Measurements from ENCODE around the gene RPS6KA4.
A peak's percentile ranks its signal among the peaks of the same experiment; 100 is the strongest.

The RPS6KA4 gene

DNA sequence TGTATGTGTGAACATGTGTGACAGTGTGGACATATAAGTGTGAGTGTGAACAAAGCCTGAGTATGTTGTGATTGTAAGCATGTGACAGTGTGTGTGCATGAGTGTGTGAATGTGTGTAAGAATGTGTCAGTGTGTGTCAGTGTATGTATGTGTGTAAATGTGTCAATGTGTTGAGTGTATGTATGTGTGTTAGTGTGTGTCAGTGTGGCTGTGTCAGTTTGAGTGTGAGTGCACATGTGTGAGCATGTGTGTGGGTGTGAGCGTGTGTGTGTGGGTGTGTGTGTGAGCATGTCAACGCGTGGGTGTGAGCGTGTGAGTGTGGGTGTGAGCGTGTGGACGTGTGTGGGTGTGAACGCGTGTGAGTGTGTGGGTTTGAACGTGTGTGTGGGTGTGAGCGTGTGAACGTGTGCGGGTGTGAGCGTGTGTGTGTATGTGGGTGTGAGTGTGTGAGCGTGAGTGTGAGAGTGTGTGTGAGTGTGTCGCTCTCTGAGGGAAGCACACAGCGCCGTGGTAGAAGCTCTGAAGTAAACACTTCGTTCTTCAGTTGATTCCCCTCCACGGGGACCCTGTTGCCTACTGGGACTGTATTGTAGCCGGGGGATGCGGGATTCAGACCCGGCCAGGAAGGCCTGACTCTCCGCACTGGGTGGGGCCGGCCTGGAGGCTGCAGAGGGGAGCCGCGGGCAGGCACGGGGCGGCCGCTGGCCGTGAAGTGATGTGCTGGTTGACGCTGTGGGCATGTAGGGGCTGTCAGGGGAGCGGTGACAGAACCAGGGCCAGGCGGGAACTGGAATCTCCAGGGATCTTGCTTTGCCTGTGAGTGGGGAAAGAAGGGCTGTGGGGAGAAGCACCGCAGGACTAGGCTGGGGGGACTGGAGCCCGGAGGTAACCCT lies 21.1 kb downstream of the RPS6KA4 start:
- H2AK5ac ChIP-seq (ENCODE audit: low read length, severe bottlenecking) = no peak overlapping the region
- no peaks in the 10 kb centered on the region for H3K79me1 ChIP-seq (replicated peaks; ENCODE audit: low read length, poor library complexity, severe bottlenecking)
- no peaks in the 10 kb centered on the region for H3K4me1 ChIP-seq (ENCODE audit: control insufficient read depth, insufficient read depth, low read depth, low read length)
- peaks cover 10 to 62% of the 10 kb centered on the region in 2 experiments for H3K27me3 ChIP-seq (ENCODE audit: control insufficient read depth in 1 of 2, insufficient read depth in 1 of 2, low read length in 2 of 2)
- no peak overlapping the region for H3K9ac ChIP-seq (ENCODE audit: low read length)
- no peak overlapping the region for H4K8ac ChIP-seq (ENCODE audit: low read length)
- H2AFZ ChIP-seq (ENCODE audit: low read depth, low read length) = no peak overlapping the region
- H3K4me2 ChIP-seq (ENCODE audit: low read length, poor library complexity, severe bottlenecking) = no peak overlapping the region
- no peak overlapping the region for H2BK5ac ChIP-seq (ENCODE audit: low read depth, low read length, poor library complexity, severe bottlenecking)
- no peak overlapping the region for H3K23ac ChIP-seq (ENCODE audit: low read length in 2 of 2)
- no peak overlapping the region for H3K27ac ChIP-seq (ENCODE audit: low read length, poor library complexity, severe bottlenecking)
- no peak overlapping the region for H3K4me3 ChIP-seq (ENCODE audit: insufficient read depth in 1 of 2, low read depth in 1 of 2, low read length in 2 of 2)
- H4K91ac ChIP-seq (ENCODE audit: low read length) = no peak overlapping the region
- no peak for DNase-seq
- no peak overlapping the region for H3K18ac ChIP-seq (ENCODE audit: low read depth in 1 of 2, low read length in 2 of 2)
- no peak overlapping the region for H3K4ac ChIP-seq (ENCODE audit: low read depth in 1 of 2, low read length in 2 of 2)
- peak overlapping the region in 1 of 2 experiments; percentile 69 for H3K14ac ChIP-seq (ENCODE audit: low read length in 2 of 2)
- no peaks in the 10 kb centered on the region for H3K9me3 ChIP-seq (ENCODE audit: control insufficient read depth, low read length)
- H2BK12ac ChIP-seq (ENCODE audit: low read length in 2 of 2) = no peak overlapping the region
- H2BK120ac ChIP-seq (ENCODE audit: low read depth, low read length) = no peak overlapping the region
- WGBS = 90% methylated on average over 35 of the region's 35 CpGs
- no peak overlapping the region for H2BK15ac ChIP-seq (ENCODE audit: low read depth, poor library complexity, severe bottlenecking)
- no peaks in the 10 kb centered on the region for H3K36me3 ChIP-seq (ENCODE audit: control insufficient read depth in 1 of 2, insufficient read depth in 2 of 2, low read depth in 1 of 2, low read length in 2 of 2)

GRCh38 chr11:64381350-64381749 lies 22.4 kb downstream of the RPS6KA4 start:
- H2BK120ac ChIP-seq (ENCODE audit: low read depth, low read length) = no peak overlapping the region
- no peak overlapping the region for H3K18ac ChIP-seq (ENCODE audit: low read depth in 1 of 2, low read length in 2 of 2)
- WGBS = 85% methylated on average over 5 of the region's 6 CpGs
- H3K23ac ChIP-seq (ENCODE audit: low read length in 2 of 2) = no peak overlapping the region
- no peaks in the 10 kb centered on the region for H3K36me3 ChIP-seq (ENCODE audit: control insufficient read depth in 1 of 2, insufficient read depth in 2 of 2, low read depth in 1 of 2, low read length in 2 of 2)
- H2BK5ac ChIP-seq (ENCODE audit: low read depth, low read length, poor library complexity, severe bottlenecking) = no peak overlapping the region
- H2BK15ac ChIP-seq (ENCODE audit: low read depth, poor library complexity, severe bottlenecking) = no peak overlapping the region
- H3K27me3 ChIP-seq (ENCODE audit: control insufficient read depth in 1 of 2, insufficient read depth in 1 of 2, low read length in 2 of 2) = peaks cover 10 to 73% of the 10 kb centered on the region in 2 experiments
- H3K4me2 ChIP-seq (ENCODE audit: low read length, poor library complexity, severe bottlenecking) = no peak overlapping the region
- H3K14ac ChIP-seq (ENCODE audit: low read length in 2 of 2) = no peak overlapping the region
- no peak overlapping the region for H3K4me3 ChIP-seq (ENCODE audit: insufficient read depth in 1 of 2, low read depth in 1 of 2, low read length in 2 of 2)
- H3K79me1 ChIP-seq (replicated peaks; ENCODE audit: low read length, poor library complexity, severe bottlenecking) = no peaks in the 10 kb centered on the region
- no peak overlapping the region for H3K9ac ChIP-seq (ENCODE audit: low read length)
- H4K8ac ChIP-seq (ENCODE audit: low read length) = no peak overlapping the region
- H3K4ac ChIP-seq (ENCODE audit: low read depth in 1 of 2, low read length in 2 of 2) = no peak overlapping the region
- H2AFZ ChIP-seq (ENCODE audit: low read depth, low read length) = no peak overlapping the region
- H3K4me1 ChIP-seq (ENCODE audit: control insufficient read depth, insufficient read depth, low read depth, low read length) = peaks cover 2% of the 10 kb centered on the region
- H2AK5ac ChIP-seq (ENCODE audit: low read length, severe bottlenecking) = no peak overlapping the region
- no peaks in the 10 kb centered on the region for H3K9me3 ChIP-seq (ENCODE audit: control insufficient read depth, low read length)
- DNase-seq = no peak
- H2BK12ac ChIP-seq (ENCODE audit: low read length in 2 of 2) = no peak overlapping the region
- no peak overlapping the region for H3K27ac ChIP-seq (ENCODE audit: low read length, poor library complexity, severe bottlenecking)
- no peak overlapping the region for H4K91ac ChIP-seq (ENCODE audit: low read length)

GRCh38 chr11:64382047-64382446 lies 23.1 kb downstream of the RPS6KA4 start:
- H3K4ac ChIP-seq (ENCODE audit: low read depth in 1 of 2, low read length in 2 of 2) = no peak overlapping the region
- WGBS = 94% methylated on average over 5 of the region's 6 CpGs
- H3K4me3 ChIP-seq (ENCODE audit: insufficient read depth in 1 of 2, low read depth in 1 of 2, low read length in 2 of 2) = no peak overlapping the region
- H3K27ac ChIP-seq (ENCODE audit: low read length, poor library complexity, severe bottlenecking) = no peak overlapping the region
- H3K36me3 ChIP-seq (ENCODE audit: control insufficient read depth in 1 of 2, insufficient read depth in 2 of 2, low read depth in 1 of 2, low read length in 2 of 2) = no peaks in the 10 kb centered on the region
- no peaks in the 10 kb centered on the region for H3K79me1 ChIP-seq (replicated peaks; ENCODE audit: low read length, poor library complexity, severe bottlenecking)
- H2BK120ac ChIP-seq (ENCODE audit: low read depth, low read length) = no peak overlapping the region
- no peak overlapping the region for H2BK12ac ChIP-seq (ENCODE audit: low read length in 2 of 2)
- no peak overlapping the region for H2AFZ ChIP-seq (ENCODE audit: low read depth, low read length)
- no peak overlapping the region for H3K23ac ChIP-seq (ENCODE audit: low read length in 2 of 2)
- H3K18ac ChIP-seq (ENCODE audit: low read depth in 1 of 2, low read length in 2 of 2) = no peak overlapping the region
- no peaks in the 10 kb centered on the region for H3K9me3 ChIP-seq (ENCODE audit: control insufficient read depth, low read length)
- no peak overlapping the region for H4K91ac ChIP-seq (ENCODE audit: low read length)
- no peak overlapping the region for H2BK5ac ChIP-seq (ENCODE audit: low read depth, low read length, poor library complexity, severe bottlenecking)
- H3K9ac ChIP-seq (ENCODE audit: low read length) = no peak overlapping the region
- no peak overlapping the region for H3K14ac ChIP-seq (ENCODE audit: low read length in 2 of 2)
- H4K8ac ChIP-seq (ENCODE audit: low read length) = no peak overlapping the region
- H3K27me3 ChIP-seq (ENCODE audit: control insufficient read depth in 1 of 2, insufficient read depth in 1 of 2, low read length in 2 of 2) = peaks cover 10 to 77% of the 10 kb centered on the region in 2 experiments
- peaks cover 2% of the 10 kb centered on the region for H3K4me1 ChIP-seq (ENCODE audit: control insufficient read depth, insufficient read depth, low read depth, low read length)
- H2BK15ac ChIP-seq (ENCODE audit: low read depth, poor library complexity, severe bottlenecking) = no peak overlapping the region
- H2AK5ac ChIP-seq (ENCODE audit: low read length, severe bottlenecking) = no peak overlapping the region
- H3K4me2 ChIP-seq (ENCODE audit: low read length, poor library complexity, severe bottlenecking) = no peak overlapping the region
- no peak for DNase-seq

GRCh38 chr11:64382586-64382985 lies 23.6 kb downstream of the RPS6KA4 start:
- peaks cover 2% of the 10 kb centered on the region for H3K4me1 ChIP-seq (ENCODE audit: control insufficient read depth, insufficient read depth, low read depth, low read length)
- H2BK15ac ChIP-seq (ENCODE audit: low read depth, poor library complexity, severe bottlenecking) = no peak overlapping the region
- H3K4ac ChIP-seq (ENCODE audit: low read depth in 1 of 2, low read length in 2 of 2) = no peak overlapping the region
- H2BK12ac ChIP-seq (ENCODE audit: low read length in 2 of 2) = no peak overlapping the region
- H3K4me2 ChIP-seq (ENCODE audit: low read length, poor library complexity, severe bottlenecking) = no peak overlapping the region
- no peak overlapping the region for H3K4me3 ChIP-seq (ENCODE audit: insufficient read depth in 1 of 2, low read depth in 1 of 2, low read length in 2 of 2)
- no peak overlapping the region for H2BK5ac ChIP-seq (ENCODE audit: low read depth, low read length, poor library complexity, severe bottlenecking)
- peaks cover 10 to 80% of the 10 kb centered on the region in 2 experiments for H3K27me3 ChIP-seq (ENCODE audit: control insufficient read depth in 1 of 2, insufficient read depth in 1 of 2, low read length in 2 of 2)
- no peaks in the 10 kb centered on the region for H3K9me3 ChIP-seq (ENCODE audit: control insufficient read depth, low read length)
- no peaks in the 10 kb centered on the region for H3K79me1 ChIP-seq (replicated peaks; ENCODE audit: low read length, poor library complexity, severe bottlenecking)
- no peak overlapping the region for H3K23ac ChIP-seq (ENCODE audit: low read length in 2 of 2)
- no peak for DNase-seq
- no peak overlapping the region for H3K18ac ChIP-seq (ENCODE audit: low read depth in 1 of 2, low read length in 2 of 2)
- H3K9ac ChIP-seq (ENCODE audit: low read length) = no peak overlapping the region
- no peak overlapping the region for H4K91ac ChIP-seq (ENCODE audit: low read length)
- H2AK5ac ChIP-seq (ENCODE audit: low read length, severe bottlenecking) = no peak overlapping the region
- H3K36me3 ChIP-seq (ENCODE audit: control insufficient read depth in 1 of 2, insufficient read depth in 2 of 2, low read depth in 1 of 2, low read length in 2 of 2) = no peaks in the 10 kb centered on the region
- WGBS = 90% methylated on average over 8 of the region's 8 CpGs
- H2BK120ac ChIP-seq (ENCODE audit: low read depth, low read length) = no peak overlapping the region
- H3K14ac ChIP-seq (ENCODE audit: low read length in 2 of 2) = no peak overlapping the region
- H4K8ac ChIP-seq (ENCODE audit: low read length) = no peak overlapping the region
- no peak overlapping the region for H2AFZ ChIP-seq (ENCODE audit: low read depth, low read length)
- H3K27ac ChIP-seq (ENCODE audit: low read length, poor library complexity, severe bottlenecking) = no peak overlapping the region

Data from mesenchymal stem cell (in vitro differentiated cells and primary cell).